Suprapubic skin (tissue), 4 donors: ENCODE measurements around the gene NPAS3. TPM values are rescaled to one million over a fixed set of nuclear protein-coding genes. Genes with fewer than 3 reads are reported as not detected.

ENCODE experiments used
- DNase-seq, 2 donors: peaks; one replicate each; pipeline ENCODE4 v3.0.0-alpha.2; 2019; ENCODE audit warnings: low spot score in 2 of 2
- H3K27ac ChIP-seq: fragments of 200-600 bp; sonication (generic); one replicate; pipeline ENCODE4 v1.5.1; 2019
- H3K27me3 ChIP-seq: fragments of 200-600 bp; sonication (generic); one replicate; pipeline ENCODE4 v1.5.1; 2019
- H3K36me3 ChIP-seq: fragments of 200-600 bp; sonication (generic); one replicate; pipeline ENCODE4 v1.5.1; 2019
- H3K4me1 ChIP-seq: fragments of 200-600 bp; sonication (generic); one replicate; pipeline ENCODE4 v1.5.1; 2019
- H3K4me3 ChIP-seq: fragments of 200-600 bp; sonication (generic); one replicate; pipeline ENCODE4 v1.5.1; 2019; ENCODE audit warnings: mild to moderate bottlenecking
- H3K9me3 ChIP-seq: fragments of 200-600 bp; sonication (generic); one replicate; pipeline ENCODE4 v1.5.1; 2019
- EP300 ChIP-seq: sonication (generic); formaldehyde crosslinking; IDR thresholded peaks from one replicate; pipeline ENCODE4 v1.6.1; 2017; ENCODE audit warnings: antibody characterized with exemption
- POLR2A ChIP-seq, 2 donors: fragments of 450-650 bp; IDR thresholded peaks; one replicate each; pipeline ENCODE4 v1.6.1; 2017; ENCODE audit warnings: antibody characterized with exemption in 2 of 2, mild to moderate bottlenecking in 2 of 2, moderate library complexity in 2 of 2
- POLR2AphosphoS5 ChIP-seq, 3 donors: sonication (generic); formaldehyde crosslinking; IDR thresholded peaks; one replicate each; pipeline ENCODE4 v1.6.1; 2017; ENCODE audit warnings: antibody characterized with exemption in 3 of 3
- WGBS: methylation state at CpG from one replicate; pipeline ENCODE4 v1.1.5; 2018; 5-methylcytosine and 5-hydroxymethylcytosine counted together
- total RNA-seq, 4 donors: library from RNA; depleted of rRNA; stranded (reverse); fragments of >200 nt; gene quantifications; one replicate each; pipeline ENCODE4 v1.1.0, GENCODE V29; 2016
- TF ChIP-seq, protein P1 (sequence below), 2 donors: fragments of 200-600 bp in 1 of 2; fragments of 450-650 bp in 1 of 2; sonication (generic) in 1 of 2; IDR thresholded peaks; one replicate each; pipeline ENCODE4 v1.5.1; 2016 to 2019; ENCODE audit warnings: antibody characterized with exemption in 2 of 2, mild to moderate bottlenecking in 1 of 2, moderate library complexity in 1 of 2

NPAS3 gene
- total RNA-seq, 4 donors from 2014 or later: 0.17 to 0.45 (median 0.29) TPM; not detected in 1

DNA sequence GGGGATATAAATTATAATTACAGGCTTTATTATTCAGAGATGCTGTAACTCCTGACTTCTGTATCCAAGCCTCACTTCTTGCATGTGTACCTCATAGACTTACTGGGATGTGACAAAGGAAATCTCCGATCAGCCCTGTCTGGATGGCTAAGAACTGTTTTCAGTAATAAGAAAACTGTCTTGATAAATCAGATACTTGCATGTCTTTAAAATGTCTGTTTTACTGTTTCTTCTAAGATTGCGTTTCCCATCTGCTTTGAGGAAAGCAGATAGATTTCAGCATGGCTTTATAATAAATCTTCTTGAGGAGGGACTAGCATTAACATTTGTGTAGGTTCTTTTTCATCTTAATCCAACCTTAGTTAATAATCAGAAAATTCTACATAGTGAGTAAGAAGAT, 616.3 kb downstream of the NPAS3 start:
- no peak for DNase-seq
- Histone ChIP-seq H3K4me1 (no peaks in the 10 kb centered on the region), H3K27me3 (no peaks in the 10 kb centered on the region), H3K36me3 (no peaks in the 10 kb centered on the region), H3K4me3 (no peak overlapping the region), H3K9me3 (no peaks in the 10 kb centered on the region), H3K27ac (no peak overlapping the region)
- TF ChIP-seq, protein P1, sequence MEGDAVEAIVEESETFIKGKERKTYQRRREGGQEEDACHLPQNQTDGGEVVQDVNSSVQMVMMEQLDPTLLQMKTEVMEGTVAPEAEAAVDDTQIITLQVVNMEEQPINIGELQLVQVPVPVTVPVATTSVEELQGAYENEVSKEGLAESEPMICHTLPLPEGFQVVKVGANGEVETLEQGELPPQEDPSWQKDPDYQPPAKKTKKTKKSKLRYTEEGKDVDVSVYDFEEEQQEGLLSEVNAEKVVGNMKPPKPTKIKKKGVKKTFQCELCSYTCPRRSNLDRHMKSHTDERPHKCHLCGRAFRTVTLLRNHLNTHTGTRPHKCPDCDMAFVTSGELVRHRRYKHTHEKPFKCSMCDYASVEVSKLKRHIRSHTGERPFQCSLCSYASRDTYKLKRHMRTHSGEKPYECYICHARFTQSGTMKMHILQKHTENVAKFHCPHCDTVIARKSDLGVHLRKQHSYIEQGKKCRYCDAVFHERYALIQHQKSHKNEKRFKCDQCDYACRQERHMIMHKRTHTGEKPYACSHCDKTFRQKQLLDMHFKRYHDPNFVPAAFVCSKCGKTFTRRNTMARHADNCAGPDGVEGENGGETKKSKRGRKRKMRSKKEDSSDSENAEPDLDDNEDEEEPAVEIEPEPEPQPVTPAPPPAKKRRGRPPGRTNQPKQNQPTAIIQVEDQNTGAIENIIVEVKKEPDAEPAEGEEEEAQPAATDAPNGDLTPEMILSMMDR (IDR thresholded peaks at IDR 0.05): no peak
- TF ChIP-seq EP300 (no peak), POLR2AphosphoS5 (IDR thresholded peaks at IDR 0.05) (no peak), POLR2A (IDR thresholded peaks at IDR 0.05) (no peak)
- 76% methylated on average over 2 of the region's 2 CpGs for WGBS

- no peaks in the 10 kb centered on the region for H3K27me3 ChIP-seq
- TF ChIP-seq POLR2A (IDR thresholded peaks at IDR 0.05) (no peak), POLR2AphosphoS5 (IDR thresholded peaks at IDR 0.05) (no peak), EP300 (no peak)
- TF ChIP-seq, protein P1 (IDR thresholded peaks at IDR 0.05): no peak
- 68% methylated on average over 5 of the region's 5 CpGs for WGBS
These were observed 617.2 kb downstream of the NPAS3 start for GRCh38 chr14:33555710-33556350.

DNA sequence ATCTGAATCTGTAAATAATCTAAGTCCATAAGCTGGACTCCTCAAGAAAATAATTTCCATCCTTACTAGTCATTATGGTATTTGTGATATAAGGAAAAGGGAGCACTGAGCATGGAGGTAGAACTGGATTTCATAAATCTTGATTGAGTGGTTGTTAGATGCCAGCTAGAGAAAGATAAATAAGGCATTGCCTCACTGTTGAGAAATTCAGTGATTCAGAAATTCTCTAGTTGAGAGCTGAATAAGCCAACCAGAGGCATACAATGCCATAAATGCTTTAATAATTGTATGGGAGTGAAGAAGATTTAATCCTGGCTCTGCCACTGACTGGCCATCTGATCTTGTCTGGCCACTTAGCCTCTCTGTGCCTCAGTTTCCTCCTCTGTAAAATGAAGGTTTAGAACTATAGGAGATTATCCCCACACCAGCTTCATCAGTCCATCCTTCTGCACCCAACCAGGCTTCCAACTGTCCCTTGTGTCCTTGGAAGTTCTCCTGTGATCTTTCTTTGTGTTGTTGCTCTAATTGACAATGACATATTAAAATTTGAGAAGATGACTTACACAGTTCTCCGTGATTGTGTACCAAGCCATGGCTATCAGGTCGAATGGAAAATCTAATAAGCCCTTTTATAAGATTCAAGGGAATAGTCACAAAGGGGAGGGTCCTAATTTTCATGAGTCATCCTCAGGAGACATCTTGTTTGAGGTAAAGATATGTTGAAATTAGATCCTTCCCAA, 617.9 kb downstream of the NPAS3 start:
- DNase-seq: no peak
- H3K4me3 ChIP-seq: no peak overlapping the region
- no peaks in the 10 kb centered on the region for H3K36me3 ChIP-seq
- no peaks in the 10 kb centered on the region for H3K4me1 ChIP-seq
- no peaks in the 10 kb centered on the region for H3K9me3 ChIP-seq
- TF ChIP-seq, protein P1 (IDR thresholded peaks at IDR 0.05): no peak
- TF ChIP-seq POLR2A (IDR thresholded peaks at IDR 0.05): no peak
- TF ChIP-seq POLR2AphosphoS5 (IDR thresholded peaks at IDR 0.05): no peak
- no peak for TF ChIP-seq EP300
- no peaks in the 10 kb centered on the region for H3K27me3 ChIP-seq
- no peak overlapping the region for H3K27ac ChIP-seq
- WGBS: 95% methylated on average over 2 of the region's 2 CpGs

More at GRCh38 chr14:33555710-33556350, 617.2 kb downstream of the NPAS3 start:
- no peak for DNase-seq
- no peaks in the 10 kb centered on the region for H3K36me3 ChIP-seq
- no peaks in the 10 kb centered on the region for H3K9me3 ChIP-seq
- H3K27ac ChIP-seq: no peak overlapping the region
- H3K4me1 ChIP-seq: no peaks in the 10 kb centered on the region
- no peak overlapping the region for H3K4me3 ChIP-seq

GRCh38 chr14:33560718-33561431, 622.2 kb downstream of the NPAS3 start:
- Histone ChIP-seq H3K27ac (no peak overlapping the region), H3K4me1 (peaks cover 8% of the 10 kb centered on the region), H3K9me3 (no peaks in the 10 kb centered on the region), H3K36me3 (no peaks in the 10 kb centered on the region), H3K27me3 (no peaks in the 10 kb centered on the region), H3K4me3 (no peak overlapping the region)
- TF ChIP-seq EP300 (no peak), POLR2A (IDR thresholded peaks at IDR 0.05) (no peak), POLR2AphosphoS5 (IDR thresholded peaks at IDR 0.05) (no peak)
- TF ChIP-seq, protein P1 (IDR thresholded peaks at IDR 0.05): no peak
- no peak for DNase-seq
- WGBS: 60% methylated on average over 7 of the region's 7 CpGs
